Brain microvascular endothelial cell (primary cell): ENCODE measurements around the gene LPCAT1.

Experiments used
- DNase-seq: peaks from one replicate; pipeline ENCODE4 v3.0.0-alpha.2; 2020
- H3K27ac ChIP-seq: fragments of 250-450 bp; sonication (Bioruptor Pico); 2 replicates; pipeline ENCODE4 v1.5.1; 2020; ENCODE audit warnings: mild to moderate bottlenecking, moderate library complexity
- H3K27me3 ChIP-seq: fragments of 250-450 bp; sonication (Bioruptor Pico); replicated peaks from 2 replicates; pipeline ENCODE4 v1.5.1; 2020; ENCODE audit warnings: mild to moderate bottlenecking
- H3K36me3 ChIP-seq: fragments of 250-450 bp; sonication (Bioruptor Pico); replicated peaks from 2 replicates; pipeline ENCODE4 v1.5.1; 2020; ENCODE audit warnings: mild to moderate bottlenecking
- H3K4me3 ChIP-seq: 2 replicates; pipeline ENCODE4 v1.5.1; 2011; ENCODE audit warnings: low read depth, mild to moderate bottlenecking, control low read depth, low read length, moderate library complexity
- CTCF ChIP-seq: IDR thresholded peaks from 2 replicates; pipeline ENCODE4 v1.5.1; 2011; ENCODE audit warnings: low read depth, mild to moderate bottlenecking, moderate library complexity, low read length, control low read depth, inconsistent platforms; ENCODE audit errors: missing control alignments
- in situ Hi-C: cut with HindIII; loops from 2 replicates; pipeline ENCODE4 v1.10.0; 2017; ENCODE audit warnings: low sequenced_read_pairs, low pct_ligation_motif_present

Gene LPCAT1

GRCh38 chr5:1472964-1473628 lies 50.7 kb downstream of the LPCAT1 start:
- in situ Hi-C loops = no loop called here
- Histone ChIP-seq H3K4me3 (no peak overlapping the region), H3K36me3 (peaks cover 23% of the 10 kb centered on the region), H3K27ac (no peak overlapping the region), H3K27me3 (no peaks in the 10 kb centered on the region)
- DNase-seq = no peak
- TF ChIP-seq CTCF = no peak

- no peak overlapping the region for H3K27ac ChIP-seq
- H3K36me3 ChIP-seq = peaks cover 23% of the 10 kb centered on the region
- no peak overlapping the region for H3K4me3 ChIP-seq
- H3K27me3 ChIP-seq = no peaks in the 10 kb centered on the region
- DNase-seq = no peak
- in situ Hi-C loops = no loop called here
- no peak for TF ChIP-seq CTCF
Observed at GRCh38 chr5:1471997-1472963, 51.5 kb downstream of the LPCAT1 start.

- Histone ChIP-seq H3K4me3 (no peak overlapping the region), H3K27me3 (no peaks in the 10 kb centered on the region), H3K36me3 (peaks cover 20% of the 10 kb centered on the region), H3K27ac (no peak overlapping the region)
- in situ Hi-C loops = no loop called here
- no peak for TF ChIP-seq CTCF
- DNase-seq = no peak
Observed at GRCh38 chr5:1471240-1471853, 52.4 kb downstream of the LPCAT1 start.

- DNase-seq = no peak
- no peak overlapping the region for H3K4me3 ChIP-seq
- no peak for TF ChIP-seq CTCF
- H3K36me3 ChIP-seq = peaks cover 19% of the 10 kb centered on the region
- no peaks in the 10 kb centered on the region for H3K27me3 ChIP-seq
- H3K27ac ChIP-seq = no peak overlapping the region
- in situ Hi-C loops = no loop called here
Observed at GRCh38 chr5:1470762-1471211, 53.0 kb downstream of the LPCAT1 start.

DNA sequence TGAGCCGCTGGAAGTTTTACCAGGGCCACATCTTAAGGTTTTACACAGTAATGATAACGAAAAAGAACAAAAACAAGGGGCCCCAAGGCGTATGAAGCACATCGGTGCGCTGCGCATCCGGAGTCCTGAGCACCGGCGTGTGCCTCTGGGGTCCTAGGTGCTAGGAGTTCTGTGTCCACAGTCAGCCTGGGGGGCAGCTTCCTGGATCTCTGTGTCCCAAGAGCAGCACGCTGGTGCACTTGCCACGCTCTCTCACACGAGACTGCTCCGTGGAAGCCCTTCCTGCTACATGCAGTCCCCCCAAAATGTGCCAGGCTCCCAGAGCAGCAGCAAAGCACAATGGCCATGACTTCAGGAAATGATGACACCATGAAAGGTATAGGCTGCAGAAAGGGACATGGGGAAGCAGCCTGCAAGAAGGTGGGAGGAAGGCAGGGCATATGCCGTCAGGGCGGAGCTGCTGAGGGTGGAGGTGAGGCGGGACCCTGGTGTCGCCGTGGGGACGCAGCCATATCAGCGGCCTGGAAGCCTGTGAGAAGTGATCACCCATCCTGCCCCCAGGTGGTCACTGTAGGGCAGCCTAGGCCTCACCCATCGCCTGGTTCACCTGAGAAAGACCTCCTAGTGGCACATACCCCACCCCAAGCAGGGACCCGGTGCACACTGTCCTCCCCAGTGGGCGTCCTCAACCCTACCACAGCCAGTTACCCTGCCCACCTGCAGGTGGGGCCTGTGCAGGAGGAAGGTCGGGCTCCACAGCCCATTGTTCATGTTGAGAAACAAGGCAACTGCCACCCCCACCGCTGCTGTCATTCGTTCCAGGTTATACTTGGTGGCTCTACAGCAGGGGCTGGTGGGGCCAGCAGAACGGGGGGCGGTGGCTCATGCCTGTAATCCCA lies 54.9 kb downstream of the LPCAT1 start:
- H3K27me3 ChIP-seq = no peaks in the 10 kb centered on the region
- in situ Hi-C loops = no loop called here
- DNase-seq = no peak
- H3K27ac ChIP-seq = no peak overlapping the region
- peaks cover 10% of the 10 kb centered on the region for H3K36me3 ChIP-seq
- no peak for TF ChIP-seq CTCF
- H3K4me3 ChIP-seq = no peak overlapping the region
